Glutamatergic neuron (in vitro differentiated cells): ENCODE results near the gene SPATA33. TPM values are rescaled to one million over a fixed set of nuclear protein-coding genes. Genes with fewer than 3 reads are reported as not detected.

Experiments
- DNase-seq: peaks from one replicate; pipeline ENCODE4 v3.0.0; 2022
- H3K27ac Mint-ChIP-seq: one replicate; pipeline ENCODE4 v1.8.0; 2020; ENCODE audit warnings: mild to moderate bottlenecking, mixed read lengths, inconsistent platforms; ENCODE audit not compliant: unreplicated experiment
- H3K27me3 Mint-ChIP-seq: one replicate; pipeline ENCODE4 v1.8.0; 2020; ENCODE audit warnings: mild to moderate bottlenecking, moderate library complexity, mixed read lengths, inconsistent platforms; ENCODE audit not compliant: unreplicated experiment
- H3K36me3 Mint-ChIP-seq: one replicate; pipeline ENCODE4 v1.8.0; 2020; ENCODE audit warnings: mild to moderate bottlenecking, mixed read lengths, inconsistent platforms; ENCODE audit not compliant: unreplicated experiment
- H3K4me1 Mint-ChIP-seq: one replicate; pipeline ENCODE4 v1.8.0; 2020; ENCODE audit warnings: mild to moderate bottlenecking, low read depth, mixed read lengths, inconsistent platforms; ENCODE audit not compliant: unreplicated experiment
- H3K4me3 Mint-ChIP-seq: one replicate; pipeline ENCODE4 v1.8.0; 2020; ENCODE audit warnings: mild to moderate bottlenecking, mixed read lengths, inconsistent platforms; ENCODE audit not compliant: unreplicated experiment
- H3K9me3 Mint-ChIP-seq: one replicate; pipeline ENCODE4 v1.8.0; 2020; ENCODE audit warnings: mild to moderate bottlenecking, moderate library complexity, mixed read lengths, inconsistent platforms; ENCODE audit not compliant: unreplicated experiment
- CTCF ChIP-seq: fragments of 200-600 bp; sonication (generic); IDR thresholded peaks from one replicate; pipeline ENCODE4 v1.5.0; 2021; ENCODE audit not compliant: partially characterized antibody, unreplicated experiment
- total RNA-seq: library from RNA; stranded (reverse); fragmentation: NEBNext Ultra II Directional; extraction: Animal tissue kit (Norgen Biotek cat#: 25700); gene quantifications from one replicate; pipeline ENCODE4 v1.2.1, GENCODE V29; 2021; ENCODE audit not compliant: unreplicated experiment

Gene SPATA33
- total RNA-seq, 1 donor from 2014 or later = 18.0 TPM

DNA sequence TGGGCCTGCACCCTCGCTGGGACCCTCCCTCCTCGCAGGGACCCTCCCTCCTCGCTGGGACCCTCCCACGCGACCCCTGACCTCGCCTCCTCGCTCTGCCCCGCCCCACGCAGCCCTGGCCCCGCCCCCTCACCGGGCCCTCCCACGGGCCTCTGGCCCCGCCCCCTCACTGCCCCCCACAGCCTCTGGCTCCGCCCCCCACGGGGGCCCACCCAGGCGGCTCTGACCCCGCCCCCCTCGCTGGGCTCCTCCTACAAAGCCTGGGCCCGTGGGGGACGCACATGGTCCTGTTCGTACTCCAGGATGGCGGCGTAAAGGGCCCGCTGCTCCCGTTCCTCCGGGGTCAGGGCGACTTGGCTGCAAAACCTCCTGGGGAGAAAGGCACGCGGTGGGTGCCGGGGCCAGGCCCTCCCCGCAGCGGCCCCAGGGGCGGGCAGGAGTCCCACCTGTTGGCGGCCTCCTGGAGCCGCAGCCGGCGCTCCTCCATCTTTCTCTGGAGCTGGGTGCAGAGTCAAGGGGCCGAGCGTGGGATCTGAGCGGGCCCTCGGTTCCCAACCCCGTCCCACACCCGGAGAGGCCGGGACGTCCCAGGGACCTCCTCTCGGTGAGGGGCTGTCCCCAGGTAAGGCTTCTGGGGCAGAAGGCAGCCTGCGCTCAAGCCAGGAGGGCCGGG lies 54.1 kb downstream of the SPATA33 start:
- Mint-ChIP-seq H3K4me3 (no peak overlapping the region), H3K27me3 (peaks cover 2% of the 10 kb centered on the region), H3K4me1 (peaks cover 2% of the 10 kb centered on the region), H3K27ac (no peak overlapping the region), H3K9me3 (no peaks in the 10 kb centered on the region), H3K36me3 (no peaks in the 10 kb centered on the region)
- DNase-seq = peak; percentile 70
- TF ChIP-seq CTCF = no peak

- no peak for TF ChIP-seq CTCF
- Mint-ChIP-seq H3K4me1 (peaks cover 2% of the 10 kb centered on the region), H3K9me3 (no peaks in the 10 kb centered on the region), H3K27me3 (peaks cover 2% of the 10 kb centered on the region), H3K36me3 (no peaks in the 10 kb centered on the region), H3K27ac (peak overlapping the region; percentile 33), H3K4me3 (peak overlapping the region; percentile 55)
- no peak for DNase-seq
These were observed 54.7 kb downstream of the SPATA33 start for GRCh38 chr16:89712274-89712781.

DNA sequence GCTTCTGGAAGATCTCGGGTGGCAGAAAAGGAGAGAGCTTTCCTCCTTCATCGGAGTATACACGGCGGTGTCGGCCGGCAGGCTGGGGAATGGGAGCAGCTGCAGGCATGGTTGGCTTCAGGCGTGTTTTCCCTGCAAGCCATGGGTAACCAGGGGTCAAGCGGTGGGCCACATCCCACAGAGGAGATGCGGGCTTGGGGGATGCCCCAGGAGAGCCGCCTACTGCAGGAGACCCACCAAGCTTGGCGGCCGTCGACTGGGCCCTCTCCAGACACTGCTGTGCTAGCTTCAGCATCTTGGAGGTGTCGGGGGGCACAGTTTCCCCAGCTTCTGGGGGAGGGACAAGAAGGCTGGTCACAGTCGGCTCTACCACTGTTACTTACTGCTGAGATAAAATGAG lies 58.9 kb downstream of the SPATA33 start:
- Mint-ChIP-seq H3K36me3 (no peaks in the 10 kb centered on the region), H3K27ac (no peak overlapping the region)

DNA sequence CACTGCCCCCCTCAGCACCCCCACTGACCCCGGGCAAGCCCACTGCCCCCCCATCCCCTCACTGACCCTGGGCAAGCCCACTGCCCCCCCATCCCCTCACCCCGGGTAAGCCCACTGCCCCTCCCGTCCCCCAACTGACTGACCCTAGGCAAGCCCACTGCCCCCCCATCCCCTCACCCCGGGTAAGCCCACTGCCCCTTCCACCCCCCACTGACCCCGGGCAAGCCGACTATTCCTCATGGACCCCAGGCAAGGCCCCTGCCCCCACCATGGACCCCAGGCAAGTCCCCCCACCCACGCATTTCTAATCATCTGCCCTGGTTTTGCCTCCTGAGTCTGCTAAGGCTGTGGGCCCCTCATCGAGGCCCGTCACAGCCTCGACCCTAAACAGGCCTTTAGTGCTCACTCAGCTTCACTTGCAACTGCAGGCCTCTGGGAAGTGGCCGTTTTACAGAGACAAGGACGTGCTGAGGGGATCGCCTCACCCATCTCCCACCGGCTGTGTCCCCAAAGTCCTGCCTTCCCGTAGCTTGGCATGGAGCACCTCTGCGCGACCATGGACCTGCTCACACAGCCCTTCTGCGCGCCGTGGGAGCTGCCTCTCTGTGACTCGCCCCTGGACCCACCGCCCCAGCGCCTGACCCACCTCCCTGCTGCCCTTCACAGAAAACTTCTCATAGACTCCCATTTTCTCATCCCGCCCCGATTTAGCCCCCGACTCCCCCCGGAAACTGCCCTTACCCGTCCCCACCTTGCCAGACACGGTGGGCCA lies 59.5 kb downstream of the SPATA33 start:
- TF ChIP-seq CTCF = no peak
- no peak for DNase-seq
- H3K4me3 Mint-ChIP-seq = no peak overlapping the region

More for the DNA sequence above, 58.9 kb downstream of the SPATA33 start:
- no peak for TF ChIP-seq CTCF
- Mint-ChIP-seq H3K9me3 (peaks cover 9% of the 10 kb centered on the region), H3K4me3 (no peak overlapping the region), H3K4me1 (peaks cover 2% of the 10 kb centered on the region), H3K27me3 (peaks cover 5% of the 10 kb centered on the region)
- DNase-seq = no peak

More for the DNA sequence above, 59.5 kb downstream of the SPATA33 start:
- no peaks in the 10 kb centered on the region for H3K36me3 Mint-ChIP-seq
- peaks cover 9% of the 10 kb centered on the region for H3K9me3 Mint-ChIP-seq
- H3K27ac Mint-ChIP-seq = no peak overlapping the region
- H3K27me3 Mint-ChIP-seq = peaks cover 5% of the 10 kb centered on the region
- H3K4me1 Mint-ChIP-seq = peaks cover 2% of the 10 kb centered on the region
